Ramos (cell line): Measurements from ENCODE around the gene SLC9A2.

Source experiments
- in situ Hi-C: fragments of 300-500 bp; cut with MboI; formaldehyde crosslinking; loops from one replicate; pipeline ENCODE4 v1.14.3; 2022; ENCODE audit warnings: low sequenced_read_pairs; ENCODE audit not compliant: unreplicated experiment

SLC9A2 gene

DNA sequence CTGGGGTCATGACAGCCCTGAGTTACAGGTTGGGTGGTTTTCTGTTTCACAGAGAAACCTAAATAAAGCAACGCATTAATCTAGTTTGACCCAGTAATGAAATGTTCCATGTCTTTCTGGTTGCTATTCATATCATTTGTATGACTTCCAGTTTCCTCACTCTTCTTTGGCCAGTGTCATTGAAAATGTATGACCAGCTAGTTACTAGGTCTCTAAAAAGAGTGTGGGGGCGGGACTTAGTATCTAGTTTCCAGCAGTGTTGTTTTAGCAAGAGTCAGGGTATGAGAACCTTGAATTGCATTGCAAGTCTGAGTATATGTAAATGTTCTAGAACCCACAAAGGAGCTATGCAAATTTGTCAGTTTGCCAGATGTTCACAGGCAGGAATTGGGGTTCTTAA, 47.7 kb downstream of the SLC9A2 start:
- in situ Hi-C loops: no loop called here

DNA sequence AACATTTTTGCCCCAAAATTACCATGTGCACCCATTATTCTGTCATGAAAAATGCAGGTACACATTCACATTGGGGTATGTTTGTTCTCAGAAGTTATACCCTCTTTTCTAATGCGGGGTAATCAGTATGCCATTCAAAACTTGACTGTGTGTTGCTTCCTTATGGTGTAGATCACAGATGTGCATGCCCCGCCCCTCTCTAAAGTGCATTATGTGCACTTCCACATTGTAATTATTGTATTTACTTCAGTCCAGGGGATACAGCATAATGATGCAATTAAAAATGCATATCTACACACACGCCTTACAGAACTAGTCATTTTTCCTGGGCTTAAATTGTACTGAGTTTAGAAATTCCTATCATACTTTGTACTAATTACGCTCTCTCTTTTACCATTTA, 48.8 kb downstream of the SLC9A2 start:
- in situ Hi-C loops: no loop called here

DNA sequence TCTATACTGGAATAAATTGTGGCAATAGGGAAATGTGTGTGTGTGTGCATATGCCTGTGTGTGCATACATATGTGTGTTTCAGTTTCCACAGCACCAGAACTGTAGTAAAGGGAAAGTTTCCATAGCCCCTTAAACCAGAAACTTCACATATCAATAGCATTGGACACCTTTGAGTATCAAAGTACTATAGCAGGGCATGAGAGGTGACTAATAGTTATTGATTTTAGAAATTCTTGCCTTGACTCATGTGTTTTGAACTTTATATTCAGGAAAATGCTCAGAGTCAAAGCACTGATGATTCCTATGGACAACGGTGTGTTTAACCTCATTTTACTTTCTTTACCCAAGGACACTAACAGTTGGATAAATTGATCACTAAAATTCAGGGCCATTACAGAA, 50.0 kb downstream of the SLC9A2 start:
- in situ Hi-C loops: no loop called here

DNA sequence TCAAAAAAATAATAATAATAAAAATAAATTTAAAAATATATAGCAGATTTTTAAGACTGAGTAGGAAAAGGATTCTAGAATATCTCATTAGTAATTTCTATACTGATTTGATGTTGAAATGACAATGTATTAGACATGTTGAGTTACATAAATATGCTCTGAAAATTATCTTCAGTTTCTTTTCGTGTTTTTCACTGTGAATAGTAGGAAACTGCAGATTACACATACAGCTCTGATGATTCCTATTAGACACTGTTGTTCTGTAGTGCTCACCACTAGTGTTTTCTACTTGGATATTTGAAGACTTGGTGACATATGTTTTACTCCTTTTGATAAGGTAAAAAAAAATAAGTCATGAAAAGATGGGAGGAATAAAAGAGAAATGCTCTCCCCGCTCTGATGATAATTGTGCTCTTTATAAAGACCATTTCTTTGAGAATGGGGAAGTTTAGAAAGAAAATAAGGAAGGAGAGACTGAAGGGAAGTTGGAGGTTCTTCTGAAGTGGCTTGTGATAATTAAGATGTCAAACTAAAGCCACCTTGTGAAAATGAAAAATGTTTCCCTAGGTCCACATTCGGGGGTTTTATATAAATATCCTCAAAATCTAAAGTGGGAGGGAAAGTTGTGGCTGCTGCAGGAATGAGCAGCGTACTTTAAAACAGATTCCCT, 52.9 kb downstream of the SLC9A2 start:
- in situ Hi-C loops: no loop called here

DNA sequence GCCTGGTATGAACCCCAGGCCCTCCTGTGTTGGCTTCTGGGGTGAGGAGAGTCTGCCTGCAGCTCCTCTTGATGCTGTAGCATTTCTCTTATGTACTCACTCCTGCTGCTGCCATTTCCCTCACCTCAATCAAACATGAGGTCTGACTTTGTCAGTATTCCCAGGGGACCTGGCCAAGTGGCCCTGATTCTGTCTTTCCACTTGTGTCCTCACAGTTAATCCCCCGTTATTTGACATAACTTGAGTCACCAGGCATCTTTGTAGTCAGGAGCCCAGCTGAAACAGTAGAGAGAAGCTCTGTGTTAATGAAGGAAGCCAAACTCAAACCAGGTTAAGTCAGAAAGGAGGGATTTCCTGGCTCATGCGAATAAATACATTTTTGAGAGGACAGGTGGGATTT, 55.0 kb downstream of the SLC9A2 start:
- in situ Hi-C loops: no loop called here

DNA sequence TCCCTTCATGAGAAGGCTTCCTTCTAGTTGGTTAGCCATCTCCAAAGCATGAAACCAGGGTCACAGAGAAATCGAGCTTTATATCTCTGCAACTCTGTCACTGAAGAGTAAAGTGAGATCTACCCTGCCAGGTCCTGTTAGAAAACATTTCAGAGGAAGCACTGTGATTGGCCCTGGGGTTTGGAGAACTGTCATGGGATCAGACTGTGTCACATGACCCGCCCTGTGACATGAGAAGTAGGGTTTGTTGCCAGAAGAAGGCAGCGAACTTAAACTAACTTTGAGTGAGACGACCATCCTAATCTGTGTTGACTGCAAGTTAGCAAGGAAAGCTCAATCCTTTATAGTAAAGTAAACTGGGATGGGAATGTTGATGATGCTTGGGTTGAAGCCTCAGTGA, 55.5 kb downstream of the SLC9A2 start:
- in situ Hi-C loops: no loop called here

DNA sequence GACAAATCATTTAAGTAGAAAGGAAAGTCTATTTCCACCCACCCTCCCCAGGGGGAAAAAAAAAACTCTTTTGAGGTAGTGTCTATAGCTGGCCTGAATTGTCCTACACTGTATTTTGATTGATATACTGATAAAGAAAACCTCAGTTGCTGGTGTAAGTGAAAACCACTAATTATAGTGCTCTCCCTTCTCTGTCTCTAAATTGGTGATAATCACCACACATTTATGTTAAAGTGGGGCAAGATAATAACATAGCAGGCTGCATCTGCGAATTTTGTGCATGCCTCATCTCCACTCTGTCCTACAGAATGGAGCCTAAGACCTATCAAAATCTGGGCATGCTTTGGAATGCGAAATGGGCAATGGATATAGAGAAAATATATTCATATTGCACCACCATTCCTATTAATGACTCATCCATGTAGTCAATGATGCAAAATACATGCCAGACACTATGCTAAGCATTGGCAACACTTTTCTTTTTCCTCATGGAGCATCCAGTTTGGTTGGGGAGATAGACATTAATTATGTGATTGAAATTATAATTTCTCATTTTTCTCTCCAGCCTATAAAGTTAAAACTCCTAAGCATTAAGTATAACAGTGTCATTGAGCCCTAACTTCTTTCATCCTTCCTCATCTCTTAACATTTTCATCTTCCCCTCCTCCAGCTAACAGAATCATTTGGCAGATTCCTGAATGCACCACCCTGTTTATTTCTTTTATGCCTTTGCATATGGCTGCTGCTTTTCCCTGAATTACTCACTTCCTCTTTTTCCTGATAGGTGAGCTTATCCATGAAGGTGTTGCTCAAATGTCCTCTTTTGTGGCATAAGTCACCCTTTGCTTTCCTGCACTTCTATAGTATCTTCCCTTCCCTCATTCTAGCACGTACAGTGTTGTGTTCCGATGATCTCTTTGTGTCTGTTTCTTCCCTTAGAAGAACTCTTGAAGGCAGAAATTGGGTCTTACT, 58.2 kb downstream of the SLC9A2 start:
- in situ Hi-C loops: no loop called here

DNA sequence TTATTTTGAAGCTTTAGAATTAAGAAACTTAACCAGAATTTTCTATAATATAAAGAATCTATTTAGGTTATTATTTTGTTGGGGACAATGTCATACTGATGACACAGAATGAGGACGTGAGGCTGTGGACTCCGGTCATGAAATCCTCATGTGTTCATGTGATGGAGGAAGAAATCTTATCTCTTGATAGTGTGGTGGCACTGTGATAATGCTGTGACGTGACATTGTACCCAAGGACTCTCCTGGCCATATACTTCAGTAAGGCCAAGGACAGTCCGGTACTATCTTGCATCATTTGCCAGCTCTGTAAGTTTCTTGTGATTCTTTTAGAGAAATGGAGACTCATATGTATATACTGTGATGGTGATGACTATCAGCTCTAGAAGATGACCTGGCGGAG, 59.1 kb downstream of the SLC9A2 start:
- in situ Hi-C loops: no loop called here

DNA sequence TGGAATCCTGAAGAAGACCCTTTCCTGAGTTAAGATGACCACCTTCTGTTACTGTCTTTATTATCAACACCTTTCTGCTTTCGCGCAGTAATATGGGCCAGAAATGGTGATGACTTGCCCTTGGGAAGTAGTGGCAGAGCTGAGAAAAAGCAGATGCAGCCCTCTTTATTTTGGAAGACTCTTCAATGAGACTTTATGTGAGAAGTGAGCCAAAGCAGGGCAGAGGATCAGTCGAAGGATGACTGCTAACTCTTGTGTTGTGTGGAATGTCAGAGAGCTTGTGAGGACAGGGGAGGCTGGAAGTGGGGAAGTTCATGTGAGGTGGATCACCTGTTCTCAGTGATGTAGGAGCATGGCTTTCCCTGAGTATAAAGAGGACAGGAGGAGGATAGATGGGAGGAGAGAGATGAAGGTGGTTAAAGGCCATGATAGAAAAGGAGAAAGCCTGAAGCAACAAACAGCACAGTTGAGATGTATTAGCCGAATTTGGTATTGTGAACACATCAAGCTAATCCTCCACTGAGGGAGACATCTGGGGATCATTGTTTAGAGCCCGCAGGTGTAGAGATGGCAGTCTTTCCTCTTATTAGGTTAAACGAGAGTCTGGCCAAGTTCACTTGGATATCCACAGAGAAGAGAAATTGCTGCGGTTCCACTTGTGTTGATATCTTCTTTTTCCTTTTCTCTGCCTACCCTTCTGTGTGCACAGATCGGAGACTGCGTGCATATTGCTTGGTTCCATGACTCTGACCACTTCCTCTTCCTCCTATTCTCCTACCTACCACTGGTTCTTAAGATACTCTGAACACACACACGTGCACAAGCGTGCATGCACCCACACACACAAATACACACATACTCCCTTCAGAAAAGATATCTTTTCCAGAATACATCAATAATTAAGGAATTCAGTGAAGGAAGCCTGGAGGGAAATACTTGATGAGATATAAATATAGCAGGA, 67.4 kb downstream of the SLC9A2 start:
- in situ Hi-C loops: no loop called here

DNA sequence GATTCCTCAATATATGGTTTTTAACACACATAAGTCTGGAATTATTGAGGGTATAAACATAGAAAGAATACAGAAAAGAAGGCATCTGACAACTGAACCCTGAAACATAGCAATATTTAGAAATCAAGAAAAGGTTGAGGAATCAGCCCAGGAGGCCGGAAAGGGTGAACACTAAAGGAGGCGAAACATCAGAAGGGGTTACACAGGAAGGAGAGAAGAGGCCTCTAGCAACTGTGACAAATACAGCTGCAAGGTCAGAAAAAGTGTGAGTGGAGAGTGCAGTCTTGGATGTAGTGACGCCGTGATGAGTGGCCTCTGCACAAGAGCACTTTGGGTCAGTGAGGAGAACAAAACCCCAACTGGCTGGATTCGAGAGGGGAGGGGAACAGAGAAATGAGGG, 70.7 kb downstream of the SLC9A2 start:
- in situ Hi-C loops: no loop called here

DNA sequence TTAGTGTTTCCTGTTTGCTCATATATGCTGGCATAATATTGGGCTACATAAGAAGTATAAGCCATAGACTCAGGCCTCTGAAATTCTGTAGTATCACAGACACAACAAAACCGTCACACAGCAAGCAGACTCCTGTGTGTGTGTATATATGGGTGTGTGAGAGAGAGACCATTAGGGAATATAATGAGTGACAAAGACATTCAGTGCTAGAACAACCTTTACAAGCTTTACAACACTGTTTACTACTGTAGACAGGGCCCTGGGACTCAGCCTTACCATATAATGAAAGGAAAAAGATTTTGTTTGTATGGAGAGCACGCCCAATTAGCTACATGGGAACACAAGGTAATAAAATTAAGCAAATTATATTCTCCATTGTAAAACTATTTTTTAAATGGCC, 77.1 kb downstream of the SLC9A2 start:
- in situ Hi-C loops: no loop called here

DNA sequence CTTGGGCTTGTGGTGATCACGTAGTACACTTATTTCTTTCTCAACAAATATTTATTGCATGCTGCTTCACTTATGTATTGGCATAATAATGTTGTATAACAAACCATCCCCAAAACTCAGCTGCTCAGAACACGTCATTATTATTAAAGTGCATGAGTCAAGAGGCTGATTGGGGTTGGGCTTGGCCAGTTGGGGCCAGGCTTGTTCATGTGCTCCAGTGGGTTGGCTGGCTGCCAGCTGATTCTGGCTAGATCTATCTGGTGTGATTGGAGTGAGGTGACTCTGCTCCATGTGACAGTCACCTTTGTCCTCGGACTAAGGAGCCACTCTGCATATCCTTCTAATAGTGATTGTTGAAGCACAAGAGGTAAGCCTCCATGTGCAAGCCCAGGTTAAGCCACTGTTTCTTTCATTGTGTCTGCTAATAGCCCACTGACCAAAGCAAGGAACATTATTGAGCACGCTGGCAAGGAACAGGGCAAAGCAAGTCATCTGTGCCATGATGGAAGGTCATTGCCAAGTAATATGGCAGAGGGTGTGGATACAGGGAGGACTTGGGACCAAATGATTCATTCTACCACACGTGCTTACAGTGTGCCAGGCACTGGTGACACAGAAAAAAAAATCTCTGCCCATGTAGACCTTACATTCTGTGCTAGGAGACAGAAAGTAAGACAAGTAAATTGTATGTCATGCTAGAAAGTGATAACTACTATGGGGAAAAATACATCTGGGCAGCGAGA, 79.2 kb downstream of the SLC9A2 start:
- in situ Hi-C loops: no loop called here

DNA sequence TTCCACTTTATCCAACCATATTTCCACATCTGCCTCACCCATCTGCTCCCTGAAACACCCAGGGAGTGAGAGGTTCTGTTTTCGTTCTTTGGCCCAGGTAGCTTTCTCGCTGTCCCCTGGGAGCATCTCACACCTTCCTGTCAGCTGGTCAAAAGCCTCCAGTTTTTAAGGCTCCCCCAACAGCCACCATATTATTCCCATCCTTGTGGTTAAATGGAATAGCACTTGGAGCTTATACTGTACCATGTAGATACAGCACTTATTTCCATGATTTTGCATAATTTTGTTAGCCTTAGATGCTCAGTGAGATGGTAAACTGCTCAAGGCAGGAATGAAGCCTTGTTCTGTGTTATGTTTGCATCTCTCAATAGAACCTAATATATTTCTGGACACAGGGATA, 84.0 kb downstream of the SLC9A2 start:
- in situ Hi-C loops: no loop called here

DNA sequence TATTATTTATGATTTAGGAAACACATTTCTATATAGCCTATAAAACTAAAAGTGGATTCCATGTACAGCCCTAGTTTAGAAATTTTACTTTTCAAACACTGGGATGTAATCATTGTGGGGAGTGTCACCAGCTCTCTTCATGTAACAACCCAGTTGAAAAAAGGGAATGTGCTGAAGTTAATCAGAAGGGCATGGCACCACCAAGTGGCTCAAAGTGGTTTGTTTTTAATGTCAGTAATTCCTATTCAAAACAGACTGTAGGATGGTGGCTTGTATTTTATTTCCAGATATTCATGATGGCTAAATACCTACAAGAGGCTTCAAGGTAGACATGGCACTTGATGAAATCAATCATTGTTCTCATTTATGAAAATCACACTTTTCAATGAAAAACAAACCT, 84.4 kb downstream of the SLC9A2 start:
- in situ Hi-C loops: no loop called here

DNA sequence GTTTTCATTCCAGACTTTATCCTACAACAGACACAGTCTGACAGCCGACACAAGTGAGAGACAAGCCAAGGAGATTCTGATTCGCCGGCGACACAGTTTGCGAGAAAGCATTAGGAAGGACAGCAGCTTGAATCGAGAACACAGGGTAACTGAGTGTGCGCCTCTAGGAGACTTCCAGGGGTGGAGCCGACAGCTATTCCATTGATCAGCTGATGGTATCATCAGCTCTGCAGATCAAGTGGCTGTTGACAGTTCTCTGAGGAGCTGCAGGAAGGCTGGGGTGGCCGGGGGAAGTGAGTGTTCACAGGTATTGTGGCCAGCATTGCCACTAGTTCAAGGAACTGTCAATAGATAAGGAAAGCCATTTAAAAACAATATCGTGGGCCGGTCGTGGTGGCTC, 85.2 kb downstream of the SLC9A2 start:
- in situ Hi-C loops: no loop called here

DNA sequence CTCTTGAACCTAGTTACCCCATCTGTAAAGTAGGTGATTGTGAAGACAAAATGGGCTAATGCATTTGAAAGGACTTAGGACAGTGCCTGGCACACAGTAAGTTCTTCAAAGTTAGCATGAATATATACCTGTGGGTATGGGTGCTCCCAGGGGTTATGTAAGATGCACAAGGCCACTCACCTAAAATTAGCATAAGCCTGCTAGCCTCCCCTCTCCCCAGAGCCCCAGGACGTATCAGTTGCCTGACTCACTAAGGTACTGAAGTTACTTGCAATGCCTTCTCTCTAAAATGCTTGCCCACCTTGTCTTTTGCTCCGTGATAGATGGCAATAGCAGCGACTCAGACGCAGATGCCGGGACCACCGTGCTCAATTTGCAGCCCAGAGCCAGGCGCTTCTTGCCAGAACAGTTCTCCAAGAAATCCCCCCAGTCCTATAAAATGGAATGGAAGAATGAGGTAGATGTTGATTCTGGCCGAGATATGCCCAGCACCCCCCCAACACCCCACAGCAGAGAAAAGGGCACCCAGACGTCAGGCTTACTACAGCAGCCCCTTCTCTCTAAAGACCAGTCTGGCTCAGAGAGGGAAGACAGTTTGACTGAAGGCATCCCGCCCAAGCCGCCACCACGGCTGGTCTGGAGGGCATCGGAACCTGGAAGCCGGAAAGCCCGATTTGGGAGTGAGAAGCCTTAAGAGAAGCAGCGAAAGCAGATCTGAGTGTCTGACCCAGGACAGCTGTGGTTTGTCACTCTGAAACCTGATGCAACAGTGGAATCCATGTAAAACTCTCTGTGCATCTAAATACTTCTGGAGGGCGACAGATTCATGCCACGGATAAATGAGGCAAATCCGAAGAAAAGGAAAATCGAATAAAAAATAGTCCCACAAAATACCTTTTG, 88.7 kb downstream of the SLC9A2 start:
- in situ Hi-C loops: no loop called here

DNA sequence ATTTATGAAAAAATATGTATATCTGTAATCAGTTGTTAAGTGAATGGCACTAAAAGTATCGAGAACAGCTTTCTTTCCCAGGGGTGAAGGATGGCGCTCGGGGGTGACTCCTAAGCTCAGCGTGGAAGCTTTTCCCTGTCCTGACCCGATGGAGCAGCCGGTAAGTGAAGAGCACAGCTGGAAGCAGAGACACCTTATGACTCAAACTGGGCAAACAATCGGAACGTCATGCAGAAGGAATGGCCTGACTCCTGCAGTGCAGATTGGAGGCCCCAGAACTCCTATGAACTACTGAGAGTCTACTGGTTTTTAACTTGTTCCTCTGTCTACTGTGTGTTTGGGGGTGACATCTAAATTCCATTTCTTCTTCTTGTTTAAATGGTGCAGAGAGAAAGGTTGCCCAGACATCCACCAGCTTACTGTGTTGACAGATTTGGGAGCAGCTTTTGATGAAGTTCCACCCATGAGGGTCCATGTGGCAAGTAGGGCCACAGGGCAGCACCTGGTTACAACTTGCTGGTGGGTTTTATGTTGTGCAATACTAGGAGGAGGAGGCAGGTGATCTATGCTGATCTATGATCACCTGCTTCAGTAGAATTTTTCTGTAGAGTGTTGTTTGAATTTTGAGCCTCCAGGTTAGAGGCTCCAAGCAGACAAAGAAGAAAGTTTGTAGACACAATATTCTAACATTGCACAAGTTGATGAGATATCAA, 89.7 kb downstream of the SLC9A2 start:
- in situ Hi-C loops: no loop called here

DNA sequence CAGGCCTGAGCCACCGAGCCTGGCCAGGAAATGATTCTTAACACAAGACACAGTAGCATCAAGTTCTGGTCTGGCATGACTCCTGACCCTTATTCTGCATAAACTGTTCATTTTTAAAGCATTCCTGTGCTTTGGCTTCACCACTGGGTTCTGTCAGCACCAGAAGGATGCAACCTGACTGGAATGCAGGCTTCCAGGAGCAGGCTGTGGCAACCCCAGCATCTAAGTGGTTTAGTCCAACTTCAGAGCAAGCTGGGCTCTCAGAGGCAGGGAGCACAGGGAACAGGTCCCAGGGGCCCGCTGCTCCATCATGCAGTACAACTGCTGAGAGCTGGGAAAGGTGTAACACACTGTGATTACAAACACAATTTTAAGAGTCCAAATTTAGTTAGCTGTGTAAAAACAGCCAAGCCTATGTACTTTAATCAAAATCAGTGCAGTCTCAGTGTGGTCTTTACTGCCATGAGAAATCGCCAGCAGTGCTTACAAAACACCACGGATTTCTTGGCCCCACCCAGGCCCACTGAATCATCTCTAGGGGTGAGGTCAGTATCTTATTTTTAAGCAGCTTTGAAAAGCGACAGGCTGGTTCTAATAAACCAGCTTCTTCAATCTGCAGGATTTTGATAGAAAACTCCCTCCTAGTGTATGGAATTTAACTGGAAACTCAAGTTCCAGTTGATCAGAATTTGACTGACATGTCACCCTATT, 98.1 kb downstream of the SLC9A2 start:
- in situ Hi-C loops: no loop called here
